Measurements from ENCODE around the gene RABGGTA. TPM values are rescaled to one million over a fixed set of nuclear protein-coding genes. Genes with fewer than 3 reads are reported as not detected.
A peak's percentile ranks its signal among the peaks of the same experiment; 100 is the strongest.

The RABGGTA gene
- total RNA-seq, 4 donors from 2014 or later: 29.8 to 44.8 (median 33.5) TPM

DNA sequence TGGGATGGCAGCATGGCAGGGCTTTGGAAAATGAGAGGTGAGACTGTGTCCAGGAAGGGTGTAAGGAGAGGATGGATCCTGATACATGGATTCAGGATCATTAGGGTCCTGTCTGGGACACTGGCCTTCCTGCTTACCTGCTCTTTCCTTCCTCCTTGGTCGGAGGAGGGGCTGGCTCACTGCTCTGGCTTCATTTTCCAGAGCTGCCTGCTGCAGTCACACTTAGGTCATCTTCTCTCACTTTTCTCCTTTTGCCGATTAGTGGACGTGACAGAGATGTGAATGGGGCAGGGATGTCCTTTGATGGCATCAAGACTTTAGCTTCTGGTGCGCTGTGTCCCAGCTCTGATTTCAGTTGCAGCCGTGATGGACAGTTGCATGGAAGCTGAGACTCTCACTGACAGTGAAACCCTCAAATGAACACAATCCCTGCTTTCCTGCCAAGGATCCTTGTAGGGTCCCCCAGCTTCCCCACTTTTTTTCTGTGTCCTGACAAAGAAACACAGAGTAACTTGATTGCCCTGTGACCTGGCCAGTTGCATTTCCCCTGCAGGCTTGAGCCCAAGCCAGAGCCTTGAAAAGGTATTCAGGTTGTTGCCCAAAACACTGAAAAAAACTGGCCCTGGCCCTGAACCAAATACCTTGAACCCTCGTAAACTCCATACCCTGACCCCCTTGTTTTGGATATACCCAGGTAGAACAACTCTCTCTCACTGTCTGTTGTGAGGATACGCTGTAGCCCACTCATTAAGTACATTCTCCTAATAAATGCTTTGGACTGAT, 37.1 kb upstream of the RABGGTA start:
- H3K9me3 ChIP-seq: no peaks in the 10 kb centered on the region
- DNase-seq: no peak
- H3K36me3 ChIP-seq: peaks cover 28 to 29% of the 10 kb centered on the region in 2 donors
- 82 to 94% methylated on average over 7 of the region's 7 CpGs for WGBS, 2 donors
- no peak overlapping the region for H3K4me3 ChIP-seq (replicated peaks in 1 of 3)
- H3K27ac ChIP-seq: no peak overlapping the region
- no peak for TF ChIP-seq POLR2A (IDR thresholded peaks at IDR 0.05)
- TF ChIP-seq, protein P1, sequence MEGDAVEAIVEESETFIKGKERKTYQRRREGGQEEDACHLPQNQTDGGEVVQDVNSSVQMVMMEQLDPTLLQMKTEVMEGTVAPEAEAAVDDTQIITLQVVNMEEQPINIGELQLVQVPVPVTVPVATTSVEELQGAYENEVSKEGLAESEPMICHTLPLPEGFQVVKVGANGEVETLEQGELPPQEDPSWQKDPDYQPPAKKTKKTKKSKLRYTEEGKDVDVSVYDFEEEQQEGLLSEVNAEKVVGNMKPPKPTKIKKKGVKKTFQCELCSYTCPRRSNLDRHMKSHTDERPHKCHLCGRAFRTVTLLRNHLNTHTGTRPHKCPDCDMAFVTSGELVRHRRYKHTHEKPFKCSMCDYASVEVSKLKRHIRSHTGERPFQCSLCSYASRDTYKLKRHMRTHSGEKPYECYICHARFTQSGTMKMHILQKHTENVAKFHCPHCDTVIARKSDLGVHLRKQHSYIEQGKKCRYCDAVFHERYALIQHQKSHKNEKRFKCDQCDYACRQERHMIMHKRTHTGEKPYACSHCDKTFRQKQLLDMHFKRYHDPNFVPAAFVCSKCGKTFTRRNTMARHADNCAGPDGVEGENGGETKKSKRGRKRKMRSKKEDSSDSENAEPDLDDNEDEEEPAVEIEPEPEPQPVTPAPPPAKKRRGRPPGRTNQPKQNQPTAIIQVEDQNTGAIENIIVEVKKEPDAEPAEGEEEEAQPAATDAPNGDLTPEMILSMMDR (IDR thresholded peaks at IDR 0.05): no peak
- intact Hi-C loops (cut with DNase I): no loop called here
- H3K4me1 ChIP-seq: peaks cover 19 to 45% of the 10 kb centered on the region in 2 donors
- no peaks in the 10 kb centered on the region for H3K27me3 ChIP-seq

DNA sequence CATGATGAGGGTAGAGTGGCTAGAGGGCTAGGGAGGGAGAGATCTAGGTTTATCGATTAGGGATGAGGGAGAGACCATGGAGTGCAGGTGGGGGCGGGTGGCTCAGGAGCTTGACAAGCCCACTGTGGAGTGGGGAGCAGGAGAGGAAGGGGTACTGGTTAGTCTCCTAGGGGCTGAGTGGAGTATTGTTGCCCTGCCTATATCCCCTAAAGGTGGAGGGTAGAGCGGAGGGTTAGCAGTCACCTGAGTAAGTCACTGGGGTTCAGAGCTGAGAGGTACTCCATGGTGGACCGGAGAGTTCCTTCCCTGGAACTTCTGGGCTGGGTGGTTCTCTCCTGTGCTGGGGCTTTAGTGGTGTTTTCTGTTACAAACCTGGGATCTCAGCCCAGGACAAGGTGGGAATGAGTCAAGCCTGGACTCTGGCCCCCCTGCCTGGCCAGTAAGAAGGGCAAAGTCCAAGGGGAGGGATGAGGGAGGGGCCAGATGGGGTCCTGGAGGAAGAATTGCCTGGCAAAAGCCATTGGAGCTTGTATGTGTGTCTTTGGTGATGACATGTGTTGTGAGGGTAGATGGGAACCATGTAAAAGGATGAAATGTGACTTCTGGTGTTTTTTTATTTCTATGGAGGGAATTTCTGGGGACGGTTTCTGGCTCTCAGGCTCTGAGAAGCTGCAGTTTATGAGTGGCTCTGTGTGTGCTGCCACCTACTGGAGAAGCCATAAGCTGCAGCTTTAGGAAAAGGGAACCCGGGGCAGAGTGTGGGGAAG, 36.4 kb upstream of the RABGGTA start, which contains the start of gene CIDEB:
Gene CIDEB (minus strand): TSS at position 403 of the 767 bp plus-strand sequence. CDS start 119 bp downstream, at position 284.
- Histone ChIP-seq H3K36me3 (peaks cover 34 to 35% of the 10 kb centered on the region in 2 donors), H3K4me1 (peaks cover 19 to 41% of the 10 kb centered on the region in 2 donors), H3K27ac (no peak within 1 kb of the TSS), H3K27me3 (no peaks in the 10 kb centered on the region), H3K4me3 (replicated peaks in 1 of 3) (no peak within 1 kb of the TSS), H3K9me3 (no peaks in the 10 kb centered on the region)
- peak; percentile 48 to 60 for DNase-seq
- WGBS, 2 donors: 61 to 67% methylated on average over 6 of the region's 6 CpGs
- TF ChIP-seq POLR2A (IDR thresholded peaks at IDR 0.05): no peak
- TF ChIP-seq, protein P1 (IDR thresholded peaks at IDR 0.05): peak; percentile 66 to 93 (median 80)
- intact Hi-C loops (cut with DNase I): no loop called here

DNA sequence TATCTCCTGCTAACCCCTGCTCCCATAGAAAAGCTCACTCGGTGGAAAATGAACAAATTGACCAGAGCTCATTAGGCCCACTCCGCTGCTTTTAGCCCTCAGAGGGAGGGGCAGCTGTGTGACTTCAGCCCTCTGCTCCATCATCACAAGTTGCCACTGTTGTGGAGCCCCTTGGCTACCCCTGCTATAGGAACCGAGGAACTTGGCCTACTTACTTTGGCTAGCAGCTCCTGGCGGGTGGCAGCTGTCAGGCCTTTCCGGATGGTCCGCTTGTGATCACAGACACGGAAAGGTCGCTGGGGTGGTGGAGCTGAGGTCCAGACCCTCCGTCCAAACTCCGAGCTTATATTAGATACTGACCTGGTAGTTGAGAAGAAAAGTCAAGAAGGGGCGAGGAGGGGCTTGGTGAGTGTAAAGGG, 35.8 kb upstream of the RABGGTA start:
- DNase-seq: no peak
- Histone ChIP-seq H3K36me3 (peaks cover 40 to 41% of the 10 kb centered on the region in 2 donors), H3K9me3 (no peaks in the 10 kb centered on the region), H3K27me3 (no peaks in the 10 kb centered on the region), H3K4me3 (replicated peaks in 1 of 3) (no peak overlapping the region), H3K27ac (no peak overlapping the region), H3K4me1 (peaks cover 17 to 35% of the 10 kb centered on the region in 2 donors)
- TF ChIP-seq POLR2A (IDR thresholded peaks at IDR 0.05): no peak
- 86 to 88% methylated on average over 11 of the region's 11 CpGs for WGBS, 2 donors
- intact Hi-C loops (cut with DNase I): no loop called here

DNA sequence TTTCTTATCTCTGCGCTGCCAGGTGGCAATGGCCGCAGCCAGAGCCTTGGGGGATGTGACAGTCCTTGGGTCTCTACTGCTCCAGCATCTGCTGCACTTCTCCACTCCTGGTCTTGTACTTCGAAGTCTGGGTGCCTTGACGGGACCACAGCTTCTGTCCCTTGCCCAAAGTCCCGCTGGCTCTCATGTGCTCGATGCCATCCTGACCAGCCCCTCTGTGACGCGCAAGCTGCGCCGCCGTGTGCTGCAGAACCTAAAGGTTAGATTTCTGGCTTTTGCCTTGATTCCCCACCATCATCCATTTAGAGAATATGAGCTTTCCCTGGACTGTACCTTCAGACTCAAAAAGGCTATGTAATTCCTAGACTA, 32.6 kb upstream of the RABGGTA start:
- WGBS, 2 donors: 91 to 100% methylated on average over 11 of the region's 11 CpGs
- Histone ChIP-seq H3K27ac (no peak overlapping the region), H3K4me3 (replicated peaks in 1 of 3) (no peak overlapping the region), H3K36me3 (peaks cover 43 to 49% of the 10 kb centered on the region in 2 donors), H3K4me1 (peaks cover 11 to 16% of the 10 kb centered on the region in 2 donors), H3K9me3 (no peaks in the 10 kb centered on the region), H3K27me3 (no peaks in the 10 kb centered on the region)
- TF ChIP-seq, protein P1 (IDR thresholded peaks at IDR 0.05): no peak
- no peak for TF ChIP-seq POLR2A (IDR thresholded peaks at IDR 0.05)
- intact Hi-C loops (cut with DNase I): no loop called here
- no peak for DNase-seq

DNA sequence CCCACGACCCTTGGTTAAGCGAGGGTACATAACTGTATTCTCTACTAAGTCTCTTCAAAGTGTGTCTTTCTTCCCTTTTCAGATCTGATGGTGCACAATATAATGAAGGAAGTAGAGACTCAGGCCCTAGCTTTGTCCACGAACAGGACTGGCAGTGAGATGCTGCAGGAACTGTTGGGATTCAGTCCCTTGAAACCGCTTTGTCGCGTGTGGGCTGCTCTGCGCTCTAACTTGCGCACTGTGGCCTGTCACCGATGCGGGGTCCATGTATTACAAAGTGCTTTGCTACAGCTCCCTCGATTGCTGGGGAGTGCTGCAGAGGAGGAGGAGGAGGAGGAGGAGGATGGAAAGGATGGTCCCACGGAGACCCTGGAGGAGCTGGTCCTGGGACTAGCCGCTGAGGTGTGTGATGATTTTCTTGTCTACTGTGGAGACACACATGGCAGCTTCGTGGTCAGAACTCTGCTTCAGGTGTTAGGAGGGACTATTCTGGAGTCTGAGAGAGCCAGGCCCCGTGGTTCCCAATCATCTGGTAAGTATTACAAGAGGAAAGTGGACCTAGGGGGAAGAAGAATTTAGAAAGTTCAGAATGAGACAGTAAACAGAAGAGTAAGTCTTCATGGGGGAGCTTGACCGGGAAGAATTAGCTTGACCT, 29.1 kb upstream of the RABGGTA start:
- Histone ChIP-seq H3K9me3 (no peaks in the 10 kb centered on the region), H3K36me3 (peaks cover 33 to 39% of the 10 kb centered on the region in 2 donors), H3K27ac (peak overlapping the region in 1 of 3 donors; percentile 31), H3K27me3 (no peaks in the 10 kb centered on the region), H3K4me1 (peaks cover 15 to 17% of the 10 kb centered on the region in 2 donors), H3K4me3 (replicated peaks in 1 of 3) (peak overlapping the region; percentile 48 to 71 (median 68))
- no peak for DNase-seq
- intact Hi-C loops (cut with DNase I): loop anchor here (2.0 kb wide), 1 partner anchor 58 kb away; the partner anchor contains the start of gene TINF2
- whole genome bisulfite sequencing, 2 donors: 28 to 29% methylated on average over 16 of the region's 16 CpGs
- no peak for TF ChIP-seq POLR2A (IDR thresholded peaks at IDR 0.05)
- TF ChIP-seq, protein P1 (IDR thresholded peaks at IDR 0.05): no peak
